ENCODE data around the gene LRRC61.

- TF ChIP-seq POLR2A (IDR thresholded peaks at IDR 0.05) (no peak), CTCF (IDR thresholded peaks at IDR 0.05) (no peak), EP300 (IDR thresholded peaks at IDR 0.05) (no peak)
These were observed 54.5 kb downstream of the LRRC61 start for GRCh38 chr7:150377635-150378034.

Data from sigmoid colon (tissue), 4 donors.